OCI-LY7 (cell line): ENCODE data around the gene ARL15. TPM values are rescaled to one million over a fixed set of nuclear protein-coding genes. Genes with fewer than 3 reads are reported as not detected.

Experiments
- BruUV-seq: library from RNA; stranded (reverse); fragments of 400-500 nt; replicated peaks from 2 replicates; lab custom pipeline; 2021; lab: Mats Ljungman, UMichigan
- CTCF ChIA-PET: fragments of 300-600 bp; sonication (Branson Sonifier 250); formaldehyde crosslinking; loops from one replicate; lab custom pipeline; 2022; ENCODE audit warnings: antibody characterized with exemption; ENCODE audit not compliant: unreplicated experiment; lab: Charles Lee
- POLR2A ChIA-PET: fragments of 300-600 bp; sonication (Branson Sonifier 250); formaldehyde crosslinking; loops from one replicate; lab custom pipeline; 2022; ENCODE audit warnings: antibody characterized with exemption; lab: Charles Lee
- DNase-seq: peaks from one replicate; pipeline ENCODE4 v3.0.0-alpha.2; 2015; ENCODE audit warnings: low spot score
- H2AFZ ChIP-seq: fragments of 200-600 bp; sonication (generic), shearing (Covaris generic); 2 replicates; pipeline ENCODE4 v1.6.1; 2014; ENCODE audit warnings: mild to moderate bottlenecking, antibody characterized with exemption, low read length, moderate library complexity
- H3K27ac ChIP-seq: fragments of 200-600 bp; sonication (generic); 2 replicates; pipeline ENCODE4 v1.5.1; 2014; ENCODE audit warnings: mixed run types, low read depth, mild to moderate bottlenecking, moderate library complexity, low read length, inconsistent platforms; ENCODE audit not compliant: poor library complexity, severe bottlenecking
- H3K36me3 ChIP-seq: fragments of 200-600 bp; sonication (generic); 2 replicates; pipeline ENCODE4 v1.6.1; 2014; ENCODE audit warnings: mild to moderate bottlenecking, antibody characterized with exemption, low read length, moderate library complexity, mixed read lengths; ENCODE audit not compliant: insufficient read depth
- H3K4me1 ChIP-seq: fragments of 200-600 bp; sonication (generic); 2 replicates; pipeline ENCODE4 v1.5.1; 2014; ENCODE audit warnings: mild to moderate bottlenecking, low read length; ENCODE audit not compliant: insufficient read depth, poor library complexity, severe bottlenecking
- H3K4me2 ChIP-seq: fragments of 200-600 bp; sonication (generic); 2 replicates; pipeline ENCODE4 v1.6.1; 2014; ENCODE audit warnings: mild to moderate bottlenecking, low read length
- H3K4me3 ChIP-seq: fragments of 200-600 bp; sonication (generic); 2 replicates; pipeline ENCODE4 v1.5.1; 2014; ENCODE audit warnings: mild to moderate bottlenecking, low read depth, low read length; ENCODE audit not compliant: poor library complexity, severe bottlenecking
- H3K79me2 ChIP-seq: fragments of 200-600 bp; sonication (generic); 2 replicates; pipeline ENCODE4 v1.6.1; 2016; ENCODE audit warnings: low read depth, mild to moderate bottlenecking, low read length, moderate library complexity, mixed read lengths; ENCODE audit not compliant: insufficient read depth
- H3K9me2 ChIP-seq: fragments of 200-600 bp; sonication (generic); 2 replicates; pipeline ENCODE4 v1.6.1; 2016; ENCODE audit warnings: mild to moderate bottlenecking, low read length, mixed read lengths; ENCODE audit not compliant: insufficient read depth
- H3K9me3 ChIP-seq: fragments of 200-600 bp; sonication (generic); 2 replicates; pipeline ENCODE4 v1.6.1; 2014; ENCODE audit warnings: mild to moderate bottlenecking, mixed run types, low read length, mixed read lengths
- H4K20me1 ChIP-seq: fragments of 200-600 bp; sonication (generic); 2 replicates; pipeline ENCODE4 v1.6.1; 2014; ENCODE audit warnings: mild to moderate bottlenecking, antibody characterized with exemption, low read length, moderate library complexity, mixed read lengths; ENCODE audit not compliant: insufficient read depth
- EZH2phosphoT487 ChIP-seq: fragments of 200-600 bp; sonication (generic); IDR thresholded peaks from 2 replicates; pipeline ENCODE4 v1.6.1; 2018; ENCODE audit warnings: low read depth, borderline replicate concordance, mild to moderate bottlenecking, mixed run types, antibody characterized with exemption, low read length, moderate library complexity, mixed read lengths
- intact Hi-C: fragments of 100-400 bp; cut with micrococcal nuclease; formaldehyde crosslinking; loops from one replicate; pipeline ENCODE4 v1.10.0; 2022; ENCODE audit not compliant: unreplicated experiment
- total RNA-seq, 2 experiments: library from RNA; depleted of rRNA in 1 of 2; stranded (reverse); fragments of >200 nt in 1 of 2; shearing (Covaris generic) in 1 of 2; gene quantifications; 2 replicates each; pipeline ENCODE4 v1.2.3, GENCODE V29; 2014 to 2022
- TF ChIP-seq, protein P1 (sequence below): fragments of 200-600 bp; sonication (generic); conservative IDR thresholded peaks from 2 replicates; pipeline ENCODE4 v1.5.1; 2014; ENCODE audit warnings: mild to moderate bottlenecking, antibody characterized with exemption, low read length, moderate library complexity, mixed read lengths

ARL15 gene
- total RNA-seq, 2 experiments from 2014 or later: 18.8 to 24.4 TPM

DNA sequence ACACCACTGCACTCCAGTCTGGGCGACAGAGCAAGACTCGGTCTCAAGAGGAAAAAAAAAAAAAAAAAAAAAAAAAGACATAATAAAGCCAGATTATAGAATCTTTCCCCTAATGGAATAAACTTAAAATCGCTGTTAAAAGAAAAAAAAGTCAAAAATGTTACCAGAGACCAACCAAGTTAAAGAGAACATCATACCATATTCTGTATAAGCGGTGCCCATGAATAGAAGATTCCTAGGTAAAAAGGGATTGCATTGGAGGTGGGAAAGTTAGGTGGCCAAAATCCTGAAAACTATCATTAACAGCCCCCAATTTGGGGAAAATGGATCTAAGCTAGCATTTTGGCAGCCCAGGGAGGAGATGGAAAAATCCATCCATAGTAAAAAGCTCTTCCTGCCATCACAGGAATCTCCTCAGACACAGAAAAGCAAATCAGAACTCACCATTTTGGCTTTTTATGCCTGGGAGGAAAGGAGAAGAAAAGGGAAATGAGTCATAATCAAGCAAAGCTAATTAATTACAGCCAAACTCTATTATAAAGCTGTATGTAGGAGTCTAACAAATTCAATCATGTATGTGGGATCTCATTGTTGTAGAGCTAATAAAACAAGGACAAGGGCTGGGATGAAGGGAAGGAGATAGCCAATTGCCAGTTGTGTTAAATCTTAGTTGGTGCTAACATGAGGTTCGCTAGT lies 363.8 kb downstream of the ARL15 start:
- H3K79me2 ChIP-seq: no peaks in the 10 kb centered on the region
- DNase-seq: no peak
- H3K36me3 ChIP-seq: no peaks in the 10 kb centered on the region
- no peaks in the 10 kb centered on the region for H4K20me1 ChIP-seq
- ChIA-PET CTCF (no interaction called here), POLR2A (interaction anchor here (0.6 kb wide), 1 partner anchor 1819 kb away, joined by 4 read pairs; no protein-coding TSS in a partner anchor)
- H3K4me3 ChIP-seq: no peak overlapping the region
- H3K4me1 ChIP-seq: no peaks in the 10 kb centered on the region
- H2AFZ ChIP-seq: no peak overlapping the region
- BruUV-seq: no TSS peak
- H3K9me2 ChIP-seq: no peaks in the 10 kb centered on the region
- no peak overlapping the region for H3K4me2 ChIP-seq
- intact Hi-C loops: no loop called here
- H3K27ac ChIP-seq: no peak overlapping the region
- TF ChIP-seq, protein P1, sequence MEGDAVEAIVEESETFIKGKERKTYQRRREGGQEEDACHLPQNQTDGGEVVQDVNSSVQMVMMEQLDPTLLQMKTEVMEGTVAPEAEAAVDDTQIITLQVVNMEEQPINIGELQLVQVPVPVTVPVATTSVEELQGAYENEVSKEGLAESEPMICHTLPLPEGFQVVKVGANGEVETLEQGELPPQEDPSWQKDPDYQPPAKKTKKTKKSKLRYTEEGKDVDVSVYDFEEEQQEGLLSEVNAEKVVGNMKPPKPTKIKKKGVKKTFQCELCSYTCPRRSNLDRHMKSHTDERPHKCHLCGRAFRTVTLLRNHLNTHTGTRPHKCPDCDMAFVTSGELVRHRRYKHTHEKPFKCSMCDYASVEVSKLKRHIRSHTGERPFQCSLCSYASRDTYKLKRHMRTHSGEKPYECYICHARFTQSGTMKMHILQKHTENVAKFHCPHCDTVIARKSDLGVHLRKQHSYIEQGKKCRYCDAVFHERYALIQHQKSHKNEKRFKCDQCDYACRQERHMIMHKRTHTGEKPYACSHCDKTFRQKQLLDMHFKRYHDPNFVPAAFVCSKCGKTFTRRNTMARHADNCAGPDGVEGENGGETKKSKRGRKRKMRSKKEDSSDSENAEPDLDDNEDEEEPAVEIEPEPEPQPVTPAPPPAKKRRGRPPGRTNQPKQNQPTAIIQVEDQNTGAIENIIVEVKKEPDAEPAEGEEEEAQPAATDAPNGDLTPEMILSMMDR: no peak
- TF ChIP-seq EZH2phosphoT487: no peak
- H3K9me3 ChIP-seq: no peaks in the 10 kb centered on the region

- no TSS peak for BruUV-seq
- ChIA-PET CTCF (no interaction called here), POLR2A (interaction anchor here (0.9 kb wide), 1 partner anchor 23 kb away, joined by 3 read pairs; no protein-coding TSS in a partner anchor)
- H3K9me3 ChIP-seq: no peaks in the 10 kb centered on the region
- no peak overlapping the region for H3K27ac ChIP-seq
- no peaks in the 10 kb centered on the region for H3K36me3 ChIP-seq
- no peak overlapping the region for H3K4me3 ChIP-seq
- H3K4me2 ChIP-seq: no peak overlapping the region
- no peaks in the 10 kb centered on the region for H3K9me2 ChIP-seq
- DNase-seq: no peak
- intact Hi-C loops: no loop called here
- no peaks in the 10 kb centered on the region for H4K20me1 ChIP-seq
- no peak overlapping the region for H2AFZ ChIP-seq
- no peak for TF ChIP-seq EZH2phosphoT487
- TF ChIP-seq, protein P1: no peak
- H3K79me2 ChIP-seq: no peaks in the 10 kb centered on the region
- H3K4me1 ChIP-seq: no peaks in the 10 kb centered on the region
Observed at GRCh38 chr5:53944981-53945380, 365.4 kb downstream of the ARL15 start.

DNA sequence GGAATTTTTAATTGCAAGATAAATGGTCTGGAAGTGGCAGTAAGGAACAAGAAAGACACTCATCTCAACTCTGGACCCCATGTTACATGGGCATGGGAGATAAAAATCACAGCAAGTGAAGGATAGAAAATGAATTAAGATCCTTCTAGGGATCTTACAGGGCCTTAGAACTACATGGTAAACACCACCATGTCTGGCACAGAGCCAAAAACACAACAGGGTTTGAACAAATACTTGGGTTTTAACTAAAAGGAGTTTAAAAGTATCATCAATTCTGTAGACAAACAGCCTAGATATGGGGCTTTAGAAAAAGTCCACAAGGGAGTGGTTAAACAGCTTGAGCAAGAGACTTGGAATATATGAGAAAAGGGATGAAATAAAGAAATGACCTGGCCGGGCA lies 366.4 kb downstream of the ARL15 start:
- ChIA-PET CTCF (no interaction called here), POLR2A (no interaction called here)
- H3K4me2 ChIP-seq: no peak overlapping the region
- intact Hi-C loops: no loop called here
- H3K4me3 ChIP-seq: no peak overlapping the region
- TF ChIP-seq EZH2phosphoT487: no peak
- TF ChIP-seq, protein P1: no peak
- no peak overlapping the region for H3K27ac ChIP-seq
- no peaks in the 10 kb centered on the region for H3K36me3 ChIP-seq
- H3K9me3 ChIP-seq: no peaks in the 10 kb centered on the region
- no peaks in the 10 kb centered on the region for H4K20me1 ChIP-seq
- no TSS peak for BruUV-seq
- no peak for DNase-seq
- H2AFZ ChIP-seq: no peak overlapping the region
- no peaks in the 10 kb centered on the region for H3K4me1 ChIP-seq
- H3K9me2 ChIP-seq: no peaks in the 10 kb centered on the region
- no peaks in the 10 kb centered on the region for H3K79me2 ChIP-seq
